Activated T-cell treated with anti-CD3 and anti-CD28 coated beads for 4 hours (primary cell): ENCODE measurements around the gene RANGAP1.

Experiments
- DNase-seq: peaks from one replicate; pipeline ENCODE4 v3.0.0-alpha.2; 2020

Gene RANGAP1

DNA sequence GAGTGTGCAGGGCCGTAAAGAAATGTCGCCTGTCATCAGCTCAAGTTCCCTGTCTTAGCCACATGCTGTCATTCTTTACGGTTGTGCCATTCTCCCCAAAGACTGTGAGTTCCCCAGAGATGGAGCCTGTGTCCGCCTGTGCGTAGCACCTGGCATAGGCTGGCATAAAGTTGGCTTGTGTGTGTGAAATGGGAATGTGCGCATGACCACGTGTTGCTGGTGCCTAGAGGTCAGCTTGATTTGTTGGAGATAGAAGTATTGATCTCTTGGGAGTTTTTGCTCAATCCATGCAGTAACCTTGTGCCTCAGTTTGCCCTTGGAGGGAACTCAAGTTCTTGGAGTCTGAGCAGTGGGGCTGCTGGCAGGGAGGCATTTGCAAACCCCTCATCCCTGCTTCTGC lies 54.6 kb downstream of the RANGAP1 start:
- DNase-seq = no peak

DNA sequence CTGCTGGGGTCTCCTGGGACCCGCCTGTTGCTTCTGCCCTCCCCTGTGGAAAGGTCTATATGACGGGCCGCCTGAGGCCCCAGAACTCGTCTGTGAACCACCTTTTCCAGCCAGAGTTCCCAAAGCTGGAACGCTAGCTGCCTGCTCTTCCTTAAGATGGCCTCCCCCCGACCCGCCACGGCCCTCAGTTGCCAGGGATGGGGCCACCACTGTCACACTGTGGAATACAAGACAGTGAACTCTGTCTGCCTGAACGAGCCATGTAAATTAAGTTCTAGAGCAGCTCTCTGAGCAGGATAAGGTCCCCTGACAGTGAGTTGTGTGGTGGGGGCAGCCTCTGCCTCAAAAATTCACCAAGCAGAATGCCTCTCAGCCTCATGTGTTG lies 55.6 kb downstream of the RANGAP1 start:
- no peak for DNase-seq

DNA sequence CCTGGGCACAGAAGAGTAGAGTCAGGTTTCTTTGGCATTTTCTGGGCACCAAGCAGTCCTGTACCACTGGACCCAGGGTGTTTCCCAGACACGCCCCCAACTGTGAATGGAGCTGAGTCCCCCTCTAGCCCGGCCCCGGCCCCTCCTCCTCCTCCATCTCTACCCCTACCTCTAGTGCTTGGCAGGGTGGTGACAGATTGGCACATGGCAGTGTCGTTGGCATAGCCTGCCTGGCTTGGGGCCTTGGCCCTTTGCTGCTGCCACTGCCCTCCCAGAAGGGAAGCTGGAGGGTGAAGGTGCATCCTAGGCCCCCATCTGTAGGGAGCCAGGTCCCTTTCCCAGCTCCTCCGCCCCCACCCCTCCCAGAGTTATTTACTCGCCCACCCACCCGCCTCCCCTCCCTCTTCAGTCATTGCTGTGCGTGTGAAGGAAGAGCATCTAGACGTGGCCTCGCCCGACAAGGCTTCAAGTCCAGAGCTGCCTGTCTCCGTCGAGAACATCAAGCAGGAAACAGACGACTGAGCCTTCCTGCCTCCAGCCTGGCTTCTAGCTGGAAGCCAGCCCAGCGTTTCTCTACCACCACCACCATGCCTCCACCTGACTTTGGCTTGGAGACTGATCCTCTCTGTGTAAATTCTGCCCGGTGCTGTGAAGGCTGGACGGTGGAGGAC lies 56.1 kb downstream of the RANGAP1 start:
- DNase-seq = no peak

DNA sequence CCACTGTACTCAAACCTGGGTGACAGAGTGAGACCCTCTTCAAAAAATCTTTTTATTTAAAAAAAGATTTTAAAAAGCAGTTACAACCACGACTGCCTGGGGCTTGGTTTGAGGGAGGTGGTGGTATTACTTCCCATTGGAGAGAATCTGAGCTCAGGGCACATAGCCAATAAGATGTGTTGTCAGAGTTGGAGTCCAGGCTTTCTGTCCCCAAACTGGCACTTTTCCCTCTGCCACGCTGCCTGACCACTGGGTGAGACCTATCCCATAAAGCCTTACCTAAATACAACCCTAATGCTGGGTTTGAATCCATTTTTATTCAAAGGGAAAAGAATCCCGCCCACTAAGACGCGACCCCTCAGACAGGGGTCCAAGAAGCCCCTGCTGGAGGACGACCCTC lies 56.8 kb downstream of the RANGAP1 start:
- no peak for DNase-seq

DNA sequence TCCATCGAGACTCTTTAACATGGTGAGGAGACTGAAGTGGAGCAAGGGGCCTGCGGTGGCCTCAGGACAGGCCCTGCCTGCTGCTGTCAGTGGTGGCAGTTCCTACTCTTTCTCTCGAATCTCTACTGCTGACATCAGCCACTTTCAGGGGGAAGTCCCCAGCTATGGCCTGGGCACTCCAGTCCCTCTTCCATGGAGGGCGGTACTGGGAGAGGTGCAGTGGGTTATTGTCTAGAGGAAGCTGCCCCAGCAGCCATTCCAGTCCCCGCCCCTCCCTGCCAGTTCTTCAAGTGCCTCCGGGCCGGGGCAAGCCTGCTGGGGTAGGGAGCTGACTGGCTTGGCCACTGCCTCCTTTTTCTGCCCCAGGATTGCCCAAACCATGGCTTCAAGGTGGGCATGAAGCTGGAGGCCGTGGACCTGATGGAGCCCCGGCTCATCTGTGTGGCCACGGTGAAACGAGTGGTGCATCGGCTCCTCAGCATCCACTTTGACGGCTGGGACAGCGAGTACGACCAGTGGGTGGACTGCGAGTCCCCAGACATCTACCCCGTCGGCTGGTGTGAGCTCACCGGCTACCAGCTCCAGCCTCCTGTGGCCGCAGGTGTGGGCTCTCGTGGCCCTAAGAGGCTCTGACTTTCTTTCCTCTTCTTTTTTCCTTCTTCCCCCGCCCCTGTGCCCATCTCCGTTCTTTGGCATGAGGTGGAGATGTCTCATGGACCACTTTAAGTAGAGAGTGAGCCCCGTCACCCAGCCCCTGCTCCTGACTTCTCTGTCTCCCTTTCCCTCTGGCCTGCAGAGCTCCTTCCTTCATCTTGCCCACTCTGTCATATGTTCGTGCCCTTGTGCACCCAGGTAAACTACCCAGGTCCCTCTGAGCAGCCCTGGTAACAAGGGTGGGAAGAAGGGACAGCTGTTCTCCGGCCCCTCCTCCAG lies 59.0 kb downstream of the RANGAP1 start:
- DNase-seq = no peak

DNA sequence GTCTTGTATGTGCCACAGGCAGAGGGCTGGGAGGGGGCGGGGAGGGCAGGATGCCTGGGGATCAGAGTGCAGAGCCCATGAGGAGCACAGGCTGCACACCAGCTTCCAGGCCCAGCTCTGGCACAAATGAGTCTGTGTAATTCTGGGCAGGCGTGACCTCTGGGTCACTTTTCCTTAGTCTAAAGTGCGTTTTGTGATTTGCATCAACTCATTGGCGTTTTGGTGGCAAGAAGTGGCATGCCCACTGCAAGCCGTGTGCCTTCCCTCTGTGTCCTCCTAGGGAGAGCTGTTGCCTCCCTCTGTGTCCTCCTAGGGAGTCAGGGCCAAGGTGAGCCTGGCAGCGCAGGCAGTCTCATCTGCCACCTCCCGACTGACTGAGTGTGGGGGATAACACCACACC lies 62.5 kb downstream of the RANGAP1 start:
- DNase-seq = no peak

DNA sequence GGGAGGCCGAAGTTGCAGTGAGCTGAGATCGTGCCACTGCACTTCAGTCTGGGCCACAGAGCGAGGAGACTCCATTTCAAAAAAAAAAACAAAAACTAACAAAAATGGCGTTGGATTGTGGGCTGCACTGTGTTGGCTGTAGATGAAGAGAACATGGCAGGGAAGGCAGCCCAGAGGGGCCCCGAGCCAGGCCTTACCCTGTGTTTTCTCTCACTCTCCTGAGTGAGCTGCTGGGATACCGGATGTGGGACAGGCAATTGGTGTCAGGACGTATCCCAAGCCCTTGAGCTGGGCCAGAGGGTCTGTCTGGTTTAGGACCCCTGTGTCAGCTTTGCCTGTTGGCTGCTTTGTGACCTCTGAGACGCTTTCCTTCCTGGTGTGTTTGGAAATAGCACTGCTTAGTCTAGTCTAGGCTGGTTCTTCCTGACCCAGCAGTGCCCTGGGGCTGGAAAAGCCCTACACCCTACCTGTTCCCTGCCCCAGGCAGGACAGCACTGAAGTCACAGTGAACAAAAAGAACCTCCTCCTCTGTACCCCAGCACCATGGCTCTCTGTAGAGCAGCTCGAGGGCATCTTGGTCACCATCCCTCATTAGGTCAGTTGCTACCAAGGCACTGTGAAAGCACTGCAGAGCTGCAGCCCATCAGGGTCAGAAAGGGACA lies 63.0 kb downstream of the RANGAP1 start:
- no peak for DNase-seq

DNA sequence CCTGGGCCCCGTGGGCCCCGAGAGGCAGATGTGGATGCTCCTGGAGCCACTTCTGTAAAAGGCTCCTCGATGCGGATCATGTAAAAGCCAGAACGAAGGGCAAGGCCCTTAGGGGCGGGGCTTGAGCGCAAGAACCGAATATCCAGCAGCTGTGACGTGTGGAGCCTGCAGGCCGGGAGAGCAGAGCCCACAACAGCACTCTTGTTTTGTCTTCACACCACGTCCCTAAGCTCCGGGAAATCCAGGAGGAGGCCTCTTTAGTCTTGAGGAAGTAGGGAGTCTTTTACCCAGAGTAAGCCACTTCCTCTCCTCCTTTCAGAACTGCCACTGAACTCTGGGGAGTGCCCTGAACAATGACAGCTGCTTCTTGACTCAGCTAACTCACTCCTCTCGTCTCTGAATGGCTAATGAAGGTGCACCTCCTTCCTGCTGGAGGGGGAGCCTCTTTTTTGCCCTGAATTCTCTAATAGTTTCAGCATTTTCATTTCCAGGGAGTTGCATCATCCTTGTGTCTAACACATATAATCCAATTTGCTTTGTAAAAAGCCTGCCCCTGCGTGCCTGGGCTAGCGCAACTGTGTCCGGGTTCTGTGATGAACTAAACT lies 68.3 kb downstream of the RANGAP1 start:
- DNase-seq = no peak

DNA sequence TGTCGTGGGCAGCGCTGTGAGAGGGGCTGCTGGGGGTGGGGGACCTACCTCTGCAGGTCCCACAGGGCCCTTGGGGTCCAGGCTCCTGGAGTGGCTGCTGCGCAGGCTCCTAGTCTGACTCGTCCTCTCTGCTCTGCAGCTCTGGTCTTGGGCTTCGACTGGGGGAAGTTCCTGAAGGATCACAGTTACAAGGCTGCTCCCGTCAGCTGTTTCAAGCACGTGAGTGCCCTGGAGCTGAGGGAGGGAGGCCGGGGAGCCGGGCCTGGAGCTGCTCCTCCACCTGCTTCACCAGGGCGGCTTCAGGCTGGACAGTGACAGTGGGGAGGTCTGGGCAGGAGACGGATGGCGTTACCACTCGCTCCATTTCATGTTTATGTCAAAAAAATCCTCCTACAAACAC lies 69.0 kb downstream of the RANGAP1 start:
- no peak for DNase-seq

DNA sequence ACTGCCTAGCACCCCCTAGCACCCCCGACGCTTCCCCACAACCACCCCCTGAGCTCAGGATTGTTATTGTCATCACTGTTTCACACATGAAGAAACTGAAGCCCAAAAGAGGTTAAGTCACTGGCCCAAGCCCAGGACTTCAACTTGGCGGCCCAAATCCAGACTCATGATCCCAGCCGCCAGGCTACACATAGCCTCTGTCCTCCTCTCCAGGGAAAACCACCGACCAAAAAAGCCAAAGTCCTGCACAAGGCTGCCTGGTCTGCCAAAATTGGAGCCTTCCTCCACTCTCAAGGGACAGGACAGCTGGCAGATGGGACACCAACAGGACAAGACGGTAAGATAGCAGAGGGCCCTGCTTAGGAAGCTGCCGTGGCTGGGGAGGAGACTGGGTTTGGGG lies 70.1 kb downstream of the RANGAP1 start:
- no peak for DNase-seq

DNA sequence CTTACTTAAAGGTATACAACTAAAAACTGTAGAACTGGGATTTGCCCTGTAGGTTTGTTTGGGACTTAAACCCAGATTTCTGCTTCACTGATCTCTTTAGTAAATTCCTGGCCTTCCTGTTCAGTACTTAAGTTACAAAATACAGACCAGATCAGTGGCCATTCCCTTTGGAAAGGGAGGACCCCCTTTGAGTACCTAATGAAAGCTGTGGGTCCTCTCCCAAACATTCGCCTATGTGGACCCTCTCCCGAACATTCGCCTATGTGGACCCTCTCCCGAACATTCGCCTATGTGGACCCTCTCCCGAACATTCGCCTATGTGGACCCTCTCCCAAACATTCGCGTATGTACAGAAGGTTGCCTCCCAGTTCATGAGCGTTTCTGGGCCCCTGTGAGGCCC lies 70.6 kb downstream of the RANGAP1 start:
- DNase-seq = no peak

DNA sequence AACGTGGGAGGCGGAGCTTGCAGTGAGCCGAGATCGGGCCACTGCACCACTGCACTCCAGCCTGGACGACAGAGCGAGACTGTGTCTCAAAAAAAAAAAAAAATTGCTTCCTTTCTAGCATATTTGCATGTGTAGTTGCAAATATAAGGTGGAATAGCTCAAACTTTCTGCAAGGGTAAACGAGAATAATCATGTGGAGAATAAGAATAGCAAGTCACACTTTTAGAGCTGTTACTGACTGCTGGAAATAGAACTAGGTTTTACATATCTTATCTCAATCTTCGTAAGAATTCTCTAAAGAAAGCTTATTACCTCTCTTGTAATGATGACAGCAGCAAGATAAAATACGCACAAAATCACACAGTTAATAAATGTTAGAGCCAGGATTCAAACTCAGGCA lies 79.3 kb downstream of the RANGAP1 start:
- no peak for DNase-seq

DNA sequence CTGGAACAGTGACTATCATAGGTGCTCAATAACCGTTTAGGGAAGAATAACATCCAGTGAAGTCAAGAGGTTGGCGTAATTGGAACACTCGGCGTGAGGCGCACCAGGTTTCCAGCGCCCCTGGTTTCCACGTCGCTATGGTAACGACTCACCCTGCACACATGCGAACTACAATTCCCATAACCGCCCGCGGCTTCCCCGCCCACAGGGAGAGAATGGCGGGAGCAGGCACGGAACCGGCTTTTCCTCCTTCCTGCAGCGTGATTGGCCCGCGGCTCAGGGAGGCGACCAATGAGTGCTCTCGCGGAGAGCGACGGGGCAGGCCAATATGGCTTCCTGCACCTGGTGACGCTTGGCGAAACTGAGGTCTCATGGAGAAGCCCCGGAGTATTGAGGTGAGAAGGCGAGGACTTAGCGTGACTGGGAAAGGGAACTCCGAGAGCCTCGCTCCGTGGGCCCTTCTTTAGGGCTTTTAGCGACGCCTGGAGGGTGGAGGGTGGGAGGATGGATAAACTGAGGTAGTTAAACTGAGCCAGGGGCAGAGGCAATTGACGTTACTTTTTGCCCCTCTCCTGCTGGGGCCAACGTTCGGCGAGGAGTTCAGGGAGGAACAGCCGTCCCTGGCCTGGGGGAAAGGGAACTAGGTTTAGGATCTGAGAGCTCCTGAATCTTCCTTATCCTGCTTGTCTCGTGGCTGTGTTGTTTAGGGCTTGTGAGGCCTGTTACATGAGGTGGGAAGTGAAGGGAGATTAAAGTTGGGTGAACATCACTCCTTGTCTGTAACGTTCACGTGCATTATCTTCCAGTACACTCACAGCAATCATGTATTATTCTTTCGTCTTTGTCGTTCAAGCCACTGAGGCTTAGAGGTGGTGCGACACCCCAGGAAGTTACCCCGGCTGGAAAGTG lies 80.7 kb downstream of the RANGAP1 start, which contains the start of gene L3MBTL2:
L3MBTL2 (plus strand) TSS at position 321 of the 909 bp plus-strand sequence; CDS start at position 372, 51 bp downstream.
- DNase-seq = peak; percentile 98

DNA sequence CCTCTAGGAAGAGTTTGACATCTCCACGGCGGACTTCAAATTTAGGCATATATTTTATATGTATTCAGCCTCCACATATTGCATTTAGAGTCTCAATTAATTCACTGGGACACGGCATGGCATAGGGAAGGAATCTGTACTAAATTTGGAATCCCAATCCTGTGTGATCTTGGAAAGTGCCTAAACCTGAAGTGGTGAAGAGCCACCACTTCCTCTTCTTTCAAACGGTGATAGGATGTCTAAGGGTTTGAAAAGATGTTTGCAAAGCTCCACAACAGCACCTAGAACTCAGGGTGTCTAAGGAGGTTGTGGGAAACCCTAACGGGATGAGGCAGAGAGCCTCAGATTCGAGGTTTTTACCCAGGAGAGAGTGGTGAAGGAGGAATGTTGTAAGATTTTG lies 81.9 kb downstream of the RANGAP1 start:
- DNase-seq = no peak

DNA sequence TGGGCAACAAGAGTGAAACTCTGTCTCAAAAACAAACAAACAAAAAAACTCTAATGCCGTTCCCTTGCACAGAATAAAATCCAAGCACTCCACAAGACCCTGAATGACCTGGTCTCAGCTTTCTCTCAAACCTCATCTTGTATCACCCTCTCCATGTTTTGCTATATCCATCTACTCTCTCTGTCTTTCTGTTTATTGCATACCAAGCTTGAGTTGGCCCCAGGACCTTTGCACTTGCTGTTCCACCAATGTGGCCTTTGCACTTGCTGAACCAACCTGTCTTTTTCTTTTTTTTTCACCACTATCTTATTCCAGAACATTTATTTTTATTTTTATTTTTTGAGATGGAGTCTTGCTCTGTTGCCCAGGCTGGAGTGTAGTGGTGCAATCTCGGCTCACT lies 82.9 kb downstream of the RANGAP1 start:
- no peak for DNase-seq

DNA sequence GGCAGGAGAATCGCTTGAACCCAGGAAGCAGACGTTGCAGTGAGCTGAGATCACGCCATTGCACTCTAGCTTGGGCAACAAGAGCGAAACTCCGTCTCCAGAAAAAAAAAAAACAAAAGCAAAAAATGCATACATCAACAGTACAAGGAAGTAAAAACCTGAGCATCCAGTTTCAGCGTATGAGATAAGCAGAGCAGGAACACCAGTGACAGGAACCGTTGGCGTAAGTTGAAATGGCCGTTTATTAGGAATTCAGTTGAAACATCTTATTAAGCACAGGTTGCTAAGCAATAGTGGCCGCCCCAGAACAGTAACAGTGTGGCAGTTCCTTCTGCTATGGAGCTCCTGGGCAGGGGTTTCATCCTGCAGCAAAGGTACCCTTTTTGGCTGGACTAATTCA lies 84.8 kb downstream of the RANGAP1 start:
- no peak for DNase-seq

DNA sequence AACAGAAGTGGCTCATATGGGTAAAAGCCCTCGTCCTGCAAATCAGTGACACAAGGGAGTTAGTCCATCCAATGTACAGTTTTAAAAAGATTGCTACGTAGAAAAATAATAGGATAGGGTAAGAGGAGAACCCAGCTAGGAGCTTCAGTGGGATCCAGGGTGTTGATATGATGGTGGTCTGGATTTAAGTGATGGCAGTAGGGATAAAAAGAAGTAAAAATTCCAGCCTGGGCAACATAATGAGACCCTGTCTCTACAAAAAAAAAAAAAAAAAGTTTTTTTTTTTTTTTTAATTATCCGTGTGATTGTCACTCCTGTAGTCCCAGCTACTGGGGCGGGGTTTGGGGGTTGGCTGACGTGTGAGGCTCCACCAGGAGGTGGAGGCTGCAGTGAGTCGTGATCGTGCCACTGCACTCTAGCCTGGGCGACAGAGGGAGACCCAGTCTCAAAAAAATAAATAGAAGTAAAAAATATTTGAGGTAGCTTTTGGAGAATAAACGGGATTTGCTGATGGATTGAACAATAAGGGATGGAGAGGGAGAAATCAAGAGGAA lies 87.9 kb downstream of the RANGAP1 start:
- peak; percentile 39 for DNase-seq

DNA sequence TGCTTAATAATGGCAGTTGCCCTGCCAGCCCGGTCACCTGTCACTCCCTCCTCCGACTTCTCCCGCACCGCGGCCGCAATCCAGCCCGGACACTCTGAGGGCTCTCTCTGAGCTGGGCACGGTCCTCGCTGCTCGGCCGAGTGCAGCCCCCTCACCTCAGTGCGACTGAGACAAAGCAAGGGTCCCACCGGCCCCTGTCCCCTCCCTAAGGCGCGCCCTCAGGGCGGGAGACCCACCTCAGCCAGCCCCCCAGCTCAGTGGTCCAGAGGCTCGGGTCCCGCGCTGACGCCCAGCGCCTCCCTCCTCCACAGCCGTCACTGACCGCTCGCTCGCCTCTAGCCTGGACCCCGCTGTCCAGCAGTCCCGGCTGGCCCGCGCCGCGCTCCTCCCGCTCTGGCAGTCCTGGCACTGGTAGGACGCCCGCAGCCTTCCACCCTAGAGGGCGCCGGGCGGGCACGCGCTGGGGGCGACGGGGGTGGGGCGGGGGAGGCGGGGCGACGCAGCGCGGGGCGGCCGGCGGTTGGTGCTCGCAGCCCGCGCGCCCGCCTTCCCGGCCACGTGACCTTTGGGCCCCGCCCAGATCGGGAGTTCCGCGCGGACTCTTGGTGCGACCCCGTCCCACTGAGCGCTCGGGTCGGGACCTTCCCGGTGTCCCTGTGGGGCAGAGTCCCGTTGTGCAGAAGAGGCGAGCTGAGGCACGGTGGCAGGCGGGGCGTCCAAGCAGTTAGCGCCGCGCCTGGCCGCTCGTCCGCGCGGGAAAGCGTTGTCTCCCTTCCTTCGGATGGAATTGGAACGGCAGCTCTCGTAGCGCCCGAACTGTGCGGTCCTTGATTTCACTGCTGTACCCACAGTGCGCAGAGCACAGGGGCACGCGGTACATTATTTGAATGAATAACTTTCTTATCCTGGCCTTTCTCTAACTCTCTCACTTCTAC lies 88.7 kb downstream of the RANGAP1 start:
- peak; percentile 73 for DNase-seq
